ENCODE results near the gene EGLN2.
"Not testable (repeated sequence)": the region's sequence is repeated elsewhere in the genome, so short reads cannot be mapped to it uniquely, and the experiment has no call there.

GRCh38 chr19:40842012-40842411 is 43.0 kb downstream of the EGLN2 start:
- not testable (repeated sequence) for TF ChIP-seq CTCF (IDR thresholded peaks at IDR 0.05; ENCODE audit: insufficient read depth, low read length); REST (IDR thresholded peaks at IDR 0.05; ENCODE audit: insufficient replicate concordance, low read depth); SPI1 (IDR thresholded peaks at IDR 0.05; ENCODE audit: borderline replicate concordance, low read depth)

Measured in HL-60 (cell line).